HG03108 (cell line): ENCODE measurements around the gene ACOXL.

Experiments
- ATAC-seq: cut with Tn5 transposase; IDR thresholded peaks from one replicate; pipeline ENCODE4 v1.9.1; 2021; ENCODE audit warnings: moderate library complexity; ENCODE audit not compliant: unreplicated experiment

ACOXL gene

DNA sequence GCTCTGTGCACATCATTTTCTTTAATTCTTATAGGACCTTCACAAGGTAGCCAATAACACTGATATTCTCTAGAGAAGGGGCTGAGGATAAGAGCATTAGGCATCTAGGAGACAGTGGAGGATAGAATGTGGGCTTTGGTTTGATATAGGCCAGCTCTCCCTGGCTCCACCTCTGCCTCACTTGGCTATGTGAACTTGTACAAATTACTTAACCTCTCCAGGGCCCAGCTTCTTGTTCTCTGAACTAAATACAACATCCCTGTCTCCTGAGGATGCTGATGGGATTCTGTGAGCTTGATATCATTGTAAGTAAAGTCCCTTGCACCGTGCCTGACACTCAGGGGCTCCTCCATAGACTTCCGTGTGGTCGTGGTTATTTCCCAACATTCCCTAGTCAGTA lies 87.3 kb downstream of the ACOXL start:
- no peak for ATAC-seq

DNA sequence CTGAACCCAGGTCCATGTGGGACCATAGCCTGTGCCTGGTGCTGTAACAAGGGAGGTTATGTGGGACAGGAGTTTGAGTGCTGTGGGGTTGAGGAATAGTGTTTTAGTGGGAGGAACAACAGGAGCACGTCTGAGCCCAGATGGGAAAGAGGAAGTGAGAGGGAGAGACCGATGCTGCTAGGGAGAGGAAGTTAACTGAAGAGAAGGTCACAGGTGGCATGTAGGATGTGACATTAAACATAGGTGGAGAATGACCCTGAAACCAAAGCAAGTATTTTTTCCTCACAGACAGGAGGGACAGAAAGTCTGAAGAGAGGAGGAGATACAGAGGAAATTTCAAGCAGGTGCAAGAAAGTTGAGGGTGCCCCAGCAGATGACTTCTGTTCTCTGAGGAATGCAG lies 87.8 kb downstream of the ACOXL start:
- no peak for ATAC-seq

- ATAC-seq, result no peak
These were observed 90.8 kb downstream of the ACOXL start for GRCh38 chr2:110823165-110823564.

GRCh38 chr2:110827511-110827910 lies 95.1 kb downstream of the ACOXL start:
- no peak for ATAC-seq

DNA sequence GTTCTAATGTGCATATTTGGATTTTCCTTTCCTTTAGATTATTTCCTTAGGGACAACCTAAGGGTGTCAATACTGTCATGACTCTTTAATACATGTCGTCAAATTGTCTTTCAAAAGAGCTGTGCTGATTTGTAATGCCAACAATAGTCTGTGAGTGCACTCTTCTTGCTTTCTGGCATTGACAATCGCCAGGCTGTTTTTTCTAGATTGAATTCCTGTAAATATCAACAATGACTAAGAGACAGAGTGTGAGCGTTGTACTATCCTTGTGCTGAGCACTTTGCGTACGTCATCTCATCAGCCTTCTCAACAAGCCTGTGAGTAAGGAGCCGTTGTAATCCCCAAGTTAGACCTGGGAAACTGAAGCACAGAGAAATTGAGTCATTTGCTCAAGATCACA lies 96.0 kb downstream of the ACOXL start:
- ATAC-seq, result no peak

- no peak for ATAC-seq
These were observed 97.2 kb downstream of the ACOXL start for GRCh38 chr2:110829413-110830146.

- no peak for ATAC-seq
These were observed 100.4 kb downstream of the ACOXL start for GRCh38 chr2:110832740-110833139.

DNA sequence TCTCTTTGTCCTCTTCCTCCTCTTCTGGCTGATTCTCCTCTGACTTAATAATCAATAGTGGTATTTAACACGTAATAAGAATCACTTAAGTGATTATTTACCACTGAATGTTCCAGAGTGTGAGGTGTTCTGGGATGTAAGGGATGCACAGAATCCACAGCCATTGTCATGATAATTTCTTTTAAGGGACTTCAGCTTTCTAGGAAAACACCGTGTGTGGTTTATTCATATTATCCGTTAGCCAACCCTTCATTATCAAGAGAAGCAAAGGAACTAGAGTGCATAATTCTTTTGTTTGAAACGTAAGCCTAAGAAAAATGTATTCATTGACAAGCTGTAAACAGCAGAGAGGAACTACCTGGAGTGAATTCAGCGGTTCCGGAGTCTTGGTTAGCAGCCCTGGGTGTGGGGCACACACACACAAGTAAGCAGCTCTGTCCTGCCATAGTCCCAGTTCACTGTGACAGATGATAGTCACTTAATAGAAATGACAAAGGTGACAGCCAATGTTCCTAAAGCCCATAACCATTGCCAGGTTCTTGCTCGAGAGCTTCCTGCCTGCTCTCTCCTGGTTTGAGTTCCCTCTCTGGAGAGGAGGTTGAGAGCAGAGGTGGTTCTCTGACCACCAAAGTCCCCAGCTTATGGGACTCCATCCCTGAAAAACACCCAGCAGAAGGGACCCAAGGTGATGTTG lies 101.9 kb downstream of the ACOXL start:
- no peak for ATAC-seq

- no peak for ATAC-seq
These were observed 104.3 kb downstream of the ACOXL start for GRCh38 chr2:110836671-110837070.

GRCh38 chr2:110837446-110838409 lies 105.4 kb downstream of the ACOXL start:
- ATAC-seq, result no peak

GRCh38 chr2:110838657-110839384 lies 106.4 kb downstream of the ACOXL start:
- no peak for ATAC-seq

GRCh38 chr2:110840508-110840907 lies 108.1 kb downstream of the ACOXL start:
- ATAC-seq, result no peak

DNA sequence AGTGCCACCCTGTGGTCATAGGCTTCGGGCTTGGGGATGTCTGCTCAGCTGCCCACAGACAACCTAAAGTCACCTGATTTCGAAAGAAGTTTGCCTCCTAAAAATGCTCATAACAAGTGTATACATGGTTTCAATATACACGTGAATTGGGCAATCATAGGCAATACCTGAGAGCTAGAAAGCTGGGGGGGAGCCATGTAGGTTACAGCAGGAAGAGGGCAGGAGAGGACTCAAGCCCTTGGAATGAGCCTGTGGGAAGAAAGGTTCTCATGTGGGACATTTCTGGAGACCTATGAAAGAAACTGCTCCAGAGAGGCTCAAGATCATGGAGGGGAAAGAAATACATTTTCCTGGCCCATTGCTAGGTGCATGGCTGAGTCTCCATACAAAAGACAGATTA lies 109.7 kb downstream of the ACOXL start:
- no peak for ATAC-seq

GRCh38 chr2:110843496-110843895 lies 111.1 kb downstream of the ACOXL start:
- no peak for ATAC-seq

DNA sequence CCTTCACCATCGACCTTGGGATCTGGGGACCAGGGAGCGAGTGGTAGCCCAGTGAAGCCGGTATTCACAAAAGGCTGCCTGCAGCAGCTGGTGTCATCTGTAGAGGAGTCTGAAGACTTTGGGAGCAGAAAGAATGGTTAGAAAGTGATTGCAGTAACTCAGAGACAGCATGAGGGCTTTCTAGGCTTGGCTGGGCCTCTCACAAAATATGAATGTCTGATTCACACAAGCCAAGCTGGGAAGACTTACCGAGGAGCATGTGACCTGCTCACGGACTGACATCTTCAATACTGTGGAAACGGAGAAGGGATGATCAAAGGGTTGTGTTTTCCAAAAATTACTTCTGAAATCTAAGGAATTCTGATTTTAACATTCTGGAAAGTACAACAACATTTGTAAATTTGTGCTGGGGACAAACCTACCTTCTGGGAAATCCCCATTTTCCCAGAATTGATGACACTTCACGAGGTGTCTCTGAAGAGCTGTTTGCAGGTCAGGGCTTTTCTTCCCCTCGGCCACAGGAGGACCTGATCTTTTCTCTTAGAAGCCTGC lies 111.7 kb downstream of the ACOXL start:
- no peak for ATAC-seq

GRCh38 chr2:110847651-110848050 lies 115.3 kb downstream of the ACOXL start:
- ATAC-seq, result no peak

GRCh38 chr2:110848071-110848470 lies 115.7 kb downstream of the ACOXL start:
- no peak for ATAC-seq

GRCh38 chr2:110848519-110849030 lies 116.2 kb downstream of the ACOXL start:
- ATAC-seq, result no peak

GRCh38 chr2:110851531-110851930 lies 119.2 kb downstream of the ACOXL start:
- no peak for ATAC-seq

DNA sequence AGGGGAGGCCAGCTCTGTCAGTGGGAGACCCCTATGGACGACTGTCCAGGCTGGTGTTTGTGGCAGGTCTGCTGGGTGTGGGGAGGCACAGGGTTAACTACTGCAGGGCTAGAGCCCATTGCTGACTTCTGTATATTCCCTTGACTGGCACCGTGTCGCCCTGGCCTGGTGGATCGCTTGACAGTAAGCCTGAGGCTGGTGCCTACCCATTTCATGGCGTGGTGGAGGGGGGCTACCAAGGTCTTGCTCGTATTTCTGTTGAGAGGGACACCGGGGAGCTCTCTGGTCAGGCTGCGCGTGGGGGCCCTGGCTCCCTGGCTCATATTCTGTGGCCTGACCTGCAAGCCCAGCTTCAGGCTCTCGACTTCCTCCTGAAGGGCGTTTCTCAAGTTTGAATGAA lies 119.7 kb downstream of the ACOXL start:
- ATAC-seq, result no peak
